ENCODE data around the gene HMCN1. TPM values are rescaled to one million over a fixed set of nuclear protein-coding genes. Genes with fewer than 3 reads are reported as not detected.

The HMCN1 gene
- 0.02 to 0.13 TPM (median 0.06 TPM) in 5 replicates for total RNA-seq (2022; extraction: Qiagen RNA extraction)

GRCh38 chr1:185733818-185734735, at the start of gene HMCN1:
Gene HMCN1, plus strand, starts transcription at chr1:185734391. Its CDS starts 389 bp downstream, at chr1:185734780.

Data from A549 treated with CORT108297 at 1 μM for 4 hours (cell line).